Neural cell (in vitro differentiated cells): ENCODE data around the gene LRBA. TPM values are rescaled to one million over a fixed set of nuclear protein-coding genes. Genes with fewer than 3 reads are reported as not detected.

Experiments used
- H2AFZ ChIP-seq: fragments of 200-600, 300-800 bp; sonication (generic), shearing (Covaris generic); 2 replicates; pipeline ENCODE4 v1.6.0; 2014; ENCODE audit warnings: low read depth, mild to moderate bottlenecking, antibody characterized with exemption, low read length, moderate library complexity
- H3F3A ChIP-seq: fragments of 200-600 bp; shearing (Covaris generic); 2 replicates; pipeline ENCODE4 v1.6.1; 2016; ENCODE audit warnings: mild to moderate bottlenecking, moderate library complexity, mixed read lengths, antibody characterized with exemption, low read length; ENCODE audit not compliant: insufficient read depth, poor library complexity, severe bottlenecking
- H3K27ac ChIP-seq: fragments of 200-600, 300-800 bp; sonication (generic), shearing (Covaris generic); 2 replicates; pipeline ENCODE4 v1.5.1; 2014; ENCODE audit warnings: mild to moderate bottlenecking, low read length, moderate library complexity
- H3K27me3 ChIP-seq: fragments of 300-800, 200-600 bp; sonication (generic), shearing (Covaris generic); 2 replicates; pipeline ENCODE4 v1.6.0; 2014; ENCODE audit warnings: mild to moderate bottlenecking, low read depth, low read length, moderate library complexity; ENCODE audit not compliant: insufficient read depth
- H3K36me3 ChIP-seq: fragments of 300-800, 200-600 bp; sonication (generic), shearing (Covaris generic); 2 replicates; pipeline ENCODE4 v1.5.1; 2014; ENCODE audit warnings: mild to moderate bottlenecking, antibody characterized with exemption, low read length, moderate library complexity; ENCODE audit not compliant: insufficient read depth
- H3K4me2 ChIP-seq: fragments of 300-800, 200-600 bp; sonication (generic), shearing (Covaris generic); 2 replicates; pipeline ENCODE4 v1.6.0; 2014; ENCODE audit warnings: mild to moderate bottlenecking, low read length
- H3K4me3 ChIP-seq: fragments of 300-800, 200-600 bp; sonication (generic), shearing (Covaris generic); 2 replicates; pipeline ENCODE4 v1.5.1; 2014; ENCODE audit warnings: mild to moderate bottlenecking, low read length, moderate library complexity
- H3K79me2 ChIP-seq: fragments of 200-600 bp; shearing (Covaris generic); replicated peaks from 2 replicates; pipeline ENCODE4 v1.6.0; 2014; ENCODE audit warnings: mild to moderate bottlenecking, low read length, moderate library complexity; ENCODE audit not compliant: insufficient read depth
- H3K9ac ChIP-seq: fragments of 300-800, 200-600 bp; sonication (generic), shearing (Covaris generic); 2 replicates; pipeline ENCODE4 v1.6.1; 2016; ENCODE audit warnings: mild to moderate bottlenecking, low read length, mixed read lengths
- H3K9me2 ChIP-seq: fragments of 200-600 bp; shearing (Covaris generic); 2 replicates; pipeline ENCODE4 v1.6.1; 2016; ENCODE audit warnings: mild to moderate bottlenecking, low read length, mixed read lengths; ENCODE audit not compliant: insufficient read depth
- H3K9me3 ChIP-seq: fragments of 200-600, 300-800 bp; sonication (generic), shearing (Covaris generic); 2 replicates; pipeline ENCODE4 v1.6.1; 2016; ENCODE audit warnings: mild to moderate bottlenecking, mixed run types, low read length, moderate library complexity, mixed read lengths
- H4K20me1 ChIP-seq: fragments of 200-600 bp; shearing (Covaris generic); 2 replicates; pipeline ENCODE4 v1.6.1; 2016; ENCODE audit warnings: mild to moderate bottlenecking, mixed run types; ENCODE audit not compliant: insufficient read depth
- CTCF ChIP-seq: fragments of 450-650 bp; IDR thresholded peaks from 2 replicates; pipeline ENCODE4 v1.5.1; 2014; ENCODE audit warnings: antibody characterized with exemption, mild to moderate bottlenecking, moderate library complexity; ENCODE audit not compliant: poor library complexity, severe bottlenecking
- EP300 ChIP-seq: fragments of 450-650 bp; conservative IDR thresholded peaks from 2 replicates; pipeline ENCODE4 v1.6.1; 2014; ENCODE audit warnings: antibody characterized with exemption, mild to moderate bottlenecking, moderate library complexity; ENCODE audit not compliant: poor library complexity, severe bottlenecking
- EZH2 ChIP-seq: fragments of 200-600, 300-800 bp; shearing (Covaris generic), sonication (generic); IDR thresholded peaks from 2 replicates; pipeline ENCODE4 v1.6.1; 2014; ENCODE audit warnings: antibody characterized with exemption, low read length, borderline replicate concordance, mild to moderate bottlenecking; ENCODE audit not compliant: insufficient read depth, poor library complexity, severe bottlenecking
- MXI1 ChIP-seq: fragments of 450-650 bp; conservative IDR thresholded peaks from 2 replicates; pipeline ENCODE4 v1.6.1; 2014; ENCODE audit warnings: antibody characterized with exemption, mild to moderate bottlenecking; ENCODE audit not compliant: poor library complexity, severe bottlenecking
- POLR2AphosphoS5 ChIP-seq: IDR thresholded peaks from 2 replicates; pipeline ENCODE4 v1.6.1; 2012
- RAD21 ChIP-seq: fragments of 450-650 bp; conservative IDR thresholded peaks from 2 replicates; pipeline ENCODE4 v1.6.1; 2014; ENCODE audit warnings: antibody characterized with exemption, mild to moderate bottlenecking, moderate library complexity
- REST ChIP-seq: IDR thresholded peaks from 2 replicates; pipeline ENCODE4 v1.6.1; 2012; ENCODE audit warnings: borderline replicate concordance
- SMC3 ChIP-seq: fragments of 450-650 bp; conservative IDR thresholded peaks from 2 replicates; pipeline ENCODE4 v1.6.1; 2014; ENCODE audit warnings: antibody characterized with exemption, mild to moderate bottlenecking, moderate library complexity; ENCODE audit not compliant: poor library complexity
- TAF1 ChIP-seq: IDR thresholded peaks from 2 replicates; pipeline ENCODE4 v1.6.1; 2012; ENCODE audit warnings: low read depth
- polyA plus RNA-seq: library from polyadenylated mRNA; depleted of rRNA; stranded (reverse); fragments of >200 nt; gene quantifications from 2 replicates; pipeline ENCODE4 v1.2.3, GENCODE V29; 2014

LRBA gene
- polyA plus RNA-seq, 1 donor from 2014 or later: 7.1 TPM

GRCh38 chr4:150237110-150237872 is 777.8 kb downstream of the LRBA start:
- H2AFZ ChIP-seq: no peak overlapping the region
- H3K27ac ChIP-seq: no peak overlapping the region
- H3K79me2 ChIP-seq: no peaks in the 10 kb centered on the region
- H3K9ac ChIP-seq: no peak overlapping the region
- H3K4me2 ChIP-seq: no peak overlapping the region
- no peak overlapping the region for H3K4me3 ChIP-seq
- no peaks in the 10 kb centered on the region for H3F3A ChIP-seq
- no peaks in the 10 kb centered on the region for H3K9me3 ChIP-seq
- H3K27me3 ChIP-seq: no peaks in the 10 kb centered on the region
- no peaks in the 10 kb centered on the region for H4K20me1 ChIP-seq
- TF ChIP-seq EZH2 (no peak), MXI1 (no peak), CTCF (no peak), REST (no peak), TAF1 (no peak), EP300 (no peak), RAD21 (no peak), SMC3 (no peak), POLR2AphosphoS5 (no peak)
- H3K36me3 ChIP-seq: peaks cover 15% of the 10 kb centered on the region
- no peaks in the 10 kb centered on the region for H3K9me2 ChIP-seq

GRCh38 chr4:150236626-150237025 is 778.5 kb downstream of the LRBA start:
- Histone ChIP-seq H3K36me3 (peaks cover 10% of the 10 kb centered on the region), H3K4me3 (no peak overlapping the region), H2AFZ (no peak overlapping the region), H3K27ac (no peak overlapping the region), H3K9ac (no peak overlapping the region), H3K27me3 (no peaks in the 10 kb centered on the region), H3F3A (no peaks in the 10 kb centered on the region), H3K9me3 (no peaks in the 10 kb centered on the region), H3K79me2 (no peaks in the 10 kb centered on the region), H3K4me2 (no peak overlapping the region), H4K20me1 (no peaks in the 10 kb centered on the region), H3K9me2 (no peaks in the 10 kb centered on the region)
- no peak for TF ChIP-seq EP300
- no peak for TF ChIP-seq POLR2AphosphoS5
- TF ChIP-seq MXI1: no peak
- no peak for TF ChIP-seq REST
- no peak for TF ChIP-seq CTCF
- no peak for TF ChIP-seq TAF1
- TF ChIP-seq EZH2: no peak
- no peak for TF ChIP-seq SMC3
- no peak for TF ChIP-seq RAD21
